ENCODE measurements around the gene ANAPC13. TPM values are rescaled to one million over a fixed set of nuclear protein-coding genes. Genes with fewer than 3 reads are reported as not detected.

The ANAPC13 gene
- polyA plus RNA-seq, 1 of the 3 experiments (the other 2 are of a cell fraction) = 63.5 TPM

GRCh38 chr3:134445636-134446035, 40.1 kb downstream of the ANAPC13 start:
- H3K27ac ChIP-seq (ENCODE audit: low read depth in 2 of 2, low read length in 1 of 2) = no peak overlapping the region
- CTCF ChIA-PET = interaction anchor here (1.3 to 2.7 kb wide), 4 partner anchors 9 to 136 kb away, joined by 3 to 10 read pairs (median 6); no protein-coding TSS in a partner anchor

GRCh38 chr3:134445095-134445494, 40.7 kb downstream of the ANAPC13 start:
- Histone ChIP-seq H3F3A (replicated peaks; ENCODE audit: insufficient read depth) (no peaks in the 10 kb centered on the region), H3K79me2 (ENCODE audit: insufficient read depth) (no peaks in the 10 kb centered on the region), H2AFZ (ENCODE audit: low read depth) (no peak overlapping the region), H3K27ac (ENCODE audit: low read depth in 2 of 2, low read length in 1 of 2) (no peak overlapping the region), H3K9me3 (no peaks in the 10 kb centered on the region), H3K4me3 (ENCODE audit: low read depth in 2 of 2, low read length in 1 of 2) (no peak overlapping the region), H3K9ac (no peak overlapping the region), H3K27me3 (ENCODE audit: insufficient read depth) (no peaks in the 10 kb centered on the region), H3K9me2 (no peaks in the 10 kb centered on the region), H3K4me1 (ENCODE audit: control insufficient read depth in 1 of 2, insufficient read depth in 2 of 2, low read depth in 1 of 2, low read length in 1 of 2) (no peaks in the 10 kb centered on the region), H3K36me3 (replicated peaks in 1 of 2; ENCODE audit: control insufficient read depth in 1 of 2, insufficient read depth in 2 of 2, low read length in 1 of 2) (no peaks in the 10 kb centered on the region), H4K20me1 (ENCODE audit: insufficient read depth) (no peaks in the 10 kb centered on the region), H3K4me2 (no peak overlapping the region)
- POLR2A ChIA-PET = no interaction called here
- CTCF ChIA-PET = interaction anchor here (1.5 to 2.7 kb wide), 3 partner anchors 29 to 136 kb away, joined by 4 to 10 read pairs (median 7); no protein-coding TSS in a partner anchor
- no peak for DNase-seq
- 91% methylated on average over 1 of the region's 1 CpG for WGBS (ENCODE audit: low lambda C conversion rate)
- TF ChIP-seq RXRA (IDR thresholded peaks at IDR 0.05; ENCODE audit: borderline replicate concordance, low read depth) = no peak
- no peak for TF ChIP-seq RFX5 (IDR thresholded peaks at IDR 0.05; ENCODE audit: low read length)
- TF ChIP-seq CHD2 (IDR thresholded peaks at IDR 0.05; ENCODE audit: low read length, partially characterized antibody) = no peak
- TF ChIP-seq TEAD4 (IDR thresholded peaks at IDR 0.05; ENCODE audit: borderline replicate concordance, insufficient read depth) = no peak
- no peak for TF ChIP-seq RAD21 (IDR thresholded peaks at IDR 0.05; ENCODE audit: low read length)
- no peak for TF ChIP-seq SMC3 (IDR thresholded peaks at IDR 0.05; ENCODE audit: low read depth, low read length)
- no peak for TF ChIP-seq IRF3 (IDR thresholded peaks at IDR 0.05; ENCODE audit: low read depth, low read length)
- no peak for TF ChIP-seq POLR2AphosphoS5 (IDR thresholded peaks at IDR 0.05; ENCODE audit: low read depth, low read length)
- no peak for TF ChIP-seq ZBTB33 (IDR thresholded peaks at IDR 0.05; ENCODE audit: borderline replicate concordance, low read depth)
- TF ChIP-seq, protein P1, sequence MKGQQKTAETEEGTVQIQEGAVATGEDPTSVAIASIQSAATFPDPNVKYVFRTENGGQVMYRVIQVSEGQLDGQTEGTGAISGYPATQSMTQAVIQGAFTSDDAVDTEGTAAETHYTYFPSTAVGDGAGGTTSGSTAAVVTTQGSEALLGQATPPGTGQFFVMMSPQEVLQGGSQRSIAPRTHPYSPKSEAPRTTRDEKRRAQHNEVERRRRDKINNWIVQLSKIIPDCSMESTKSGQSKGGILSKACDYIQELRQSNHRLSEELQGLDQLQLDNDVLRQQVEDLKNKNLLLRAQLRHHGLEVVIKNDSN (IDR thresholded peaks at IDR 0.05; ENCODE audit: borderline replicate concordance, low read depth) = no peak

More at GRCh38 chr3:134445636-134446035, 40.1 kb downstream of the ANAPC13 start:
- no peak overlapping the region for H3K4me3 ChIP-seq (ENCODE audit: low read depth in 2 of 2, low read length in 1 of 2)
- no peaks in the 10 kb centered on the region for H3K27me3 ChIP-seq (ENCODE audit: insufficient read depth)
- no peak for TF ChIP-seq FOXM1 (IDR thresholded peaks at IDR 0.05; ENCODE audit: low read depth)
- TF ChIP-seq POLR2AphosphoS5 (IDR thresholded peaks at IDR 0.05; ENCODE audit: low read depth, low read length) = no peak
- no peak for TF ChIP-seq NRF1 (IDR thresholded peaks at IDR 0.05; ENCODE audit: low read depth, low read length)
- TF ChIP-seq TCF12 (IDR thresholded peaks at IDR 0.05) = no peak
- TF ChIP-seq, protein P2, sequence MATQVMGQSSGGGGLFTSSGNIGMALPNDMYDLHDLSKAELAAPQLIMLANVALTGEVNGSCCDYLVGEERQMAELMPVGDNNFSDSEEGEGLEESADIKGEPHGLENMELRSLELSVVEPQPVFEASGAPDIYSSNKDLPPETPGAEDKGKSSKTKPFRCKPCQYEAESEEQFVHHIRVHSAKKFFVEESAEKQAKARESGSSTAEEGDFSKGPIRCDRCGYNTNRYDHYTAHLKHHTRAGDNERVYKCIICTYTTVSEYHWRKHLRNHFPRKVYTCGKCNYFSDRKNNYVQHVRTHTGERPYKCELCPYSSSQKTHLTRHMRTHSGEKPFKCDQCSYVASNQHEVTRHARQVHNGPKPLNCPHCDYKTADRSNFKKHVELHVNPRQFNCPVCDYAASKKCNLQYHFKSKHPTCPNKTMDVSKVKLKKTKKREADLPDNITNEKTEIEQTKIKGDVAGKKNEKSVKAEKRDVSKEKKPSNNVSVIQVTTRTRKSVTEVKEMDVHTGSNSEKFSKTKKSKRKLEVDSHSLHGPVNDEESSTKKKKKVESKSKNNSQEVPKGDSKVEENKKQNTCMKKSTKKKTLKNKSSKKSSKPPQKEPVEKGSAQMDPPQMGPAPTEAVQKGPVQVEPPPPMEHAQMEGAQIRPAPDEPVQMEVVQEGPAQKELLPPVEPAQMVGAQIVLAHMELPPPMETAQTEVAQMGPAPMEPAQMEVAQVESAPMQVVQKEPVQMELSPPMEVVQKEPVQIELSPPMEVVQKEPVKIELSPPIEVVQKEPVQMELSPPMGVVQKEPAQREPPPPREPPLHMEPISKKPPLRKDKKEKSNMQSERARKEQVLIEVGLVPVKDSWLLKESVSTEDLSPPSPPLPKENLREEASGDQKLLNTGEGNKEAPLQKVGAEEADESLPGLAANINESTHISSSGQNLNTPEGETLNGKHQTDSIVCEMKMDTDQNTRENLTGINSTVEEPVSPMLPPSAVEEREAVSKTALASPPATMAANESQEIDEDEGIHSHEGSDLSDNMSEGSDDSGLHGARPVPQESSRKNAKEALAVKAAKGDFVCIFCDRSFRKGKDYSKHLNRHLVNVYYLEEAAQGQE (IDR thresholded peaks at IDR 0.05; ENCODE audit: low read depth, low read length) = no peak
- no peak for TF ChIP-seq GATA2 (CRISPR knock-in tag; IDR thresholded peaks at IDR 0.05)
- no peak for TF ChIP-seq MXI1 (IDR thresholded peaks at IDR 0.05; ENCODE audit: low read depth, low read length)
- TF ChIP-seq RCOR1 (IDR thresholded peaks at IDR 0.05; ENCODE audit: low read length) = no peak
- no peak for TF ChIP-seq RAD21 (IDR thresholded peaks at IDR 0.05; ENCODE audit: low read length)
- H3K9ac ChIP-seq = no peak overlapping the region
- H3F3A ChIP-seq (replicated peaks; ENCODE audit: insufficient read depth) = no peaks in the 10 kb centered on the region
- no peaks in the 10 kb centered on the region for H3K9me3 ChIP-seq
- H3K4me2 ChIP-seq = no peak overlapping the region
- H3K79me2 ChIP-seq (ENCODE audit: insufficient read depth) = no peaks in the 10 kb centered on the region
- H3K36me3 ChIP-seq (replicated peaks in 1 of 2; ENCODE audit: control insufficient read depth in 1 of 2, insufficient read depth in 2 of 2, low read length in 1 of 2) = no peaks in the 10 kb centered on the region
- 75% methylated on average over 1 of the region's 1 CpG for WGBS (ENCODE audit: low lambda C conversion rate)
- DNase-seq = no peak
- H4K20me1 ChIP-seq (ENCODE audit: insufficient read depth) = no peaks in the 10 kb centered on the region
- H3K4me1 ChIP-seq (ENCODE audit: control insufficient read depth in 1 of 2, insufficient read depth in 2 of 2, low read depth in 1 of 2, low read length in 1 of 2) = no peaks in the 10 kb centered on the region
- H2AFZ ChIP-seq (ENCODE audit: low read depth) = no peak overlapping the region
- POLR2A ChIA-PET = no interaction called here
- H3K9me2 ChIP-seq = no peaks in the 10 kb centered on the region
